Posterior cingulate gyrus (tissue), 11 donors: ENCODE data around the gene DBX2.
"Not testable (repeated sequence)": the region's sequence is repeated elsewhere in the genome, so short reads cannot be mapped to it uniquely, and the experiment has no call there.

ENCODE experiments used
- DNase-seq, 10 donors: peaks; one replicate each; pipeline versions ENCODE4 v3.0.0 to v3.0.0-alpha.2; 2020 to 2021; ENCODE audit warnings: mixed read lengths in 3 of 10
- intact Hi-C: fragments of 100-400 bp; cut with DNase I; formaldehyde crosslinking; loops from one replicate; pipeline ENCODE4 v1.15.1; 2023

The DBX2 gene

DNA sequence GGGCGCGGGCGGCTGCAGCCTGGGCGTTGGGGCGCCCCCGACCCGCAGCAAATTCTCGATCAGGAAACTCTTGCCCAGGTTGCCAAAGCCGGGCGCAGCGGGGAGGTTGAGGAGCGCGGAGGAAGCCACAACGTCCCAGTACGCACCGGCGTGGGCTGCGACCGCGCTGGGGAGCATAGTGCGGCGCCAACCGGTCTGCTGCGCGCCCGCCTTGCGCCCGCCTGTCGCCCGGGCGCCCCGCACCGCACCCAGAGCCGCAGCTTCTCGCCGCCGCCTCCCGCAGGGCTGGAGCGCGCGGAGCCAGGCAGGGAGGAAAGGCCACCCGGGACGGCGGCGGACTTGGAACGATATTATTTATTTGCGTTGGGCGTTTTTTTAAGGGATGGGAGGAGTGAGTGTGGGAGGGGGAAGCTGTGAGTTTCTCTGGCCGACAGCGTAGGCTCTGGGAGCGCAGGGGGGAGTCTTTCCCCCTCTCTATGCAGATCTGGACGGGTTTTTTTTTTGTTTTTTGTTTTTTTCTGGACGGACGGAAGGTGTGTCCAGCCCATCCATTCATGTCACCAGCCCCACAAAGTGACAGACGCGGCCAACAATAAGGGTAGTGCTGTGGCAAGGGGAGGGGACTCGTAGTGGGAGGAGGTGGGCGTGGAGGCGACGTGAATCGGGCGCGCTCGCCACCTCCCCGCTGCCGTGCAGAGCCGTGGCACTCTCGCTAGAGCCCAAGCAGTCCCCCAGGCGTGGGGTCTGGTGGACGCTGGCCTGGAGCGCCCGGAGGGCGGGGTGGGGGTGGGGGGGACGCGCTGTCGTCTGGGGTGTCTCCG is at the start of gene DBX2:
DBX2 (minus strand) TSS at position 349 of the 821 bp plus-strand sequence; CDS start at position 177, 172 bp downstream.
- intact Hi-C loops, result no loop called here
- DNase-seq, result peak in 7 of 10 donors; percentile 19 to 84 (median 35)

GRCh38 chr12:45098766-45099165 is 47.9 kb upstream of the DBX2 start:
- intact Hi-C loops, result no loop called here
- no peak for DNase-seq

- DNase-seq, intact Hi-C loops: not testable (repeated sequence)
Measured at GRCh38 chr12:45095417-45095816, 44.5 kb upstream of the DBX2 start.

GRCh38 chr12:45093051-45093450 is 42.2 kb upstream of the DBX2 start:
- intact Hi-C loops, result no loop called here
- DNase-seq, result no peak

DNA sequence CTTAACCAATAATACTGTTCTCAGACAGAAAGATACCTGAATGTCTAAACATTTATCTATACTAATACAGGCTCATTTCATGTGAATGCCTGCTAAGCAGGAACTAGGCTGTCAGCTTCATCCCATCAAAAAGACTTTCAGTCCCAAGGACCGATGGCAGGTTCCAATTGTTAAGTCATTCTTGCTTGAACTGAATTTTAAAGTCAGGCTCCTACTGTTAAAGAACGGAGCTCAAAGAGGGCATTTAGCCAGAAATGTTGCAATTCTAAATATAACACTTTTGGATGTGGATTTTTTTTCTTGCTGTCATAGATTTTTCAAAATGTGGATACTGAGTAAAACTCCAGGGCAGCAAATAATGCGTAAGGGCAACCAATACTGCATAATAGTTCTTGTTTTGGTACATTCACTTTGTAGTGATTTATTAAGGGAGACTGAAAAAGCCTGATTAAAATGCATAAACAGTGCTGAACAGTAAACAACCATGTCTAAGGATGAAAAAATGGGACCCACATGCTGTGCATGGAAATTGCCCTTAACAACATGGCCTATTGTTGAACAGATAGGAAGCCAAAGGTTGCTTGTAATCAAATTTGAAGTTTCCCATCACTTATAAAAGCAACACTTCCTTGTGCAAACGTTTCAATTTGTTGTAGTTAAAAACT is 38.6 kb upstream of the DBX2 start:
- intact Hi-C loops, result no loop called here
- DNase-seq, result no peak

- no peak for DNase-seq
- intact Hi-C loops, result no loop called here
Measured at GRCh38 chr12:45088608-45089007, 37.7 kb upstream of the DBX2 start.

- DNase-seq, intact Hi-C loops: not testable (repeated sequence)
Measured at GRCh38 chr12:45084248-45084647, 33.3 kb upstream of the DBX2 start.

GRCh38 chr12:45077251-45077650 is 26.4 kb upstream of the DBX2 start:
- DNase-seq, result no peak
- intact Hi-C loops, result no loop called here

DNA sequence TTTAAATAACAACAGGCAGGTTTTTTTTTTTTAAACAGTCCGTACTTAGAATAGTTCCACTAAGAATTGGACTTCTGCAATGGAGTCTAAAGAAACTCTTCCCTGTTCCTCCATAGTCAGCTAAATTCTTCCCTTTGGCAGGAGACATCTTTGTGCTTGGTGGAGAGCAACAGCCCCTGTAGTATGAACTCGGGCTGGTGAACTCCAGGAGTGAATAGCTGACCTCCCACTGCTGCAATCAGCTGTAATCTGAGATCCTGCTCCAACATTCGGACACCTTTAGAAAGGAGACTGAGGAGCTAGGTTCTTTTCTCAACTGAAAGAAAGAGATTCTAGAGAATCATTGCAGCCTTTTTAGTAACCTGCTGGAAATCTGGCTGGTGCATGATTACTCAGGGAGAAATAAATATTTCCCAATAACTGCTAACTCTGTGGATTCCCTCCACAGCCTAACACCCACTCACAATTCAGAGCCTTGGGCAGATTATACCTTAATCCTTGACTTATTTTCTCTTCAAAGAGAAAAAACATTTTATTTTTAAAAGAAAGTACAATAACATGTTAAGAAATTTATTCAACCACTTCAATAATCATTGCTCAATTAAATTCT is 25.6 kb upstream of the DBX2 start:
- intact Hi-C loops, result no loop called here

DNA sequence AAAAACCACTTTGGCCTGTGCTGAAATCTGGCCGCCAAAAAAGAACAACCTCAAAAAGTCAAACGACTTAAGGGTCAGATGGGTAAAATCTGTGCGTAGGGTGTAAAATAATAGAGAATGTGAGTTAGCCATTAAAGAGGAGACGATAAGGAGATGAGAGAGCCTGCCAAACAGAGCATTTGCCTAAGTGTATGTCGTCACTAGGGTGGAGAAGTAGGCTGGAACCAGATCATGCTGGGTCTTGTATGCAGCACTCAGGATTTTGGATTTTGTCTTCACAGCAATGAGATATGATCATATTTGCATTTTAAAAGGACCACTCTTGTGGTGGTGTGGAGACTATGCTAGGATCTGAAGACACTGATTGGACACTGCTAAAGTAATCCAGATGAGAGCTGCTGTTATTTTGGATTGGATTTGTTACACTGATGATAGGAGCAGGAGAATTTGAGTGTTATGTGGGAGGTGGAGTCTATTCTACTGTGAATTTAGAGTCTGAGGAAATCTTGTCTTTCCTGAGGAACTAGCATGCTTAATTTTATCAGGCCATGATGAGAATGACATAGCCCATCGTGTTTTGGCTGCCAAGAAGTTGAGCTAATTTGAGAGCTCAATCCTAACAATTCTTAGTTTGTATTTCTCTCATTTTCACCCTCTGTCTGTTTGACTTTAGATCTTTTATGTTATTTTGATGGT is 24.8 kb upstream of the DBX2 start:
- intact Hi-C loops, result no loop called here
- DNase-seq, result no peak

More for the DNA sequence above, 25.6 kb upstream of the DBX2 start:
- DNase-seq, result no peak

DNA sequence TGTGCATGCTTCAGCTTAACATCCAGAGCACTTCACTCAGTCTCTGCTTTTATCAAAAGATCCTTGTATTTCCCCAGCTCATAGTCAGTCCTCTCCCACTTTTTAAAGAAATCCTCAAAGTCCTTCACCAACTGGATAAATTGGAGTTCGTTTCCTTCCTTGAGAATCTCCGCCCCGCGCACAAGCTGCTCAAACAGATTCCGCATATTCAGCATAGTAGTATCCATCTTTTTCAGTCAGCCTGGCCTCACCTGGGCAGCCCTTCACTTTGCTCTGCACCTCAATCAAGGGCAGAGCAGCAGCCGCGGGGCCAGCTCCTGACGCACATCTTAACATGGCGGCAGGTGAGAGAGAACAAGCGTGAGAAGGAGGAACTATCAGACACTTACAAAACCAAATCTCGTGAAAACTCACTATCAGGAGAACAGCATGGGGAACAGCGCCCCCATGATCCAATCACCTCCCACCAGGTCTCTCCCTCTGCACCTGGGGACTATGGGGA is 14.3 kb upstream of the DBX2 start:
- peak in 1 of 10 donors; percentile 65 for DNase-seq
- intact Hi-C loops, result no loop called here

GRCh38 chr12:45060976-45061375 is 10.1 kb upstream of the DBX2 start:
- intact Hi-C loops, result no loop called here
- no peak for DNase-seq

DNA sequence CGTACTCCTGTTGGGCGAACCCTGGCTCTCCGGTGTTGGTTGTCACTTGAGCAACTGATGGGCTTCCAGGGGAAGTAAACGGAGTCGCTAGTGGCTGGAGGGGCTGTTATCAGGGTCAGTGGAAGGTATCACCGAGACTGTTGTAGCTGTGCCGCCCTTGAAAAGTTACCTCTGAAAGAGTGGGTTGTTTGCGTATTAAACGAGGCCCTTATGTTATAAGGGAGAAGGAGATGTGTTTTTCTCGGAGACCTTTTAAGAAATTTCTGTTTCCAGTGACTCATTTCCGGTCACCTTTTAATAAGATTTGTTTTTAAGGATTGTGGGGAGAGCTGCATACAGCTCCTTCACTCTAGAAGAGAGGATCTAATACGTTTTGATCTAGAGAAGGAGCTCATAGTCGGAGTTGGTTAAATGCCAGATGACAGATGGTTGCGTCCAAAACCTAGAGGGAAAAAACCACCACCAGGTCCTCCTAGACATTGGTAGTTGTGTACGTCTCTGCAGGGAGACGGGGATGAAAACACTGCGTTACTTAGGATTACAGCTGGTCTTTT is 750 bp upstream of the DBX2 start:
- intact Hi-C loops, result no loop called here
- DNase-seq, result no peak

DNA sequence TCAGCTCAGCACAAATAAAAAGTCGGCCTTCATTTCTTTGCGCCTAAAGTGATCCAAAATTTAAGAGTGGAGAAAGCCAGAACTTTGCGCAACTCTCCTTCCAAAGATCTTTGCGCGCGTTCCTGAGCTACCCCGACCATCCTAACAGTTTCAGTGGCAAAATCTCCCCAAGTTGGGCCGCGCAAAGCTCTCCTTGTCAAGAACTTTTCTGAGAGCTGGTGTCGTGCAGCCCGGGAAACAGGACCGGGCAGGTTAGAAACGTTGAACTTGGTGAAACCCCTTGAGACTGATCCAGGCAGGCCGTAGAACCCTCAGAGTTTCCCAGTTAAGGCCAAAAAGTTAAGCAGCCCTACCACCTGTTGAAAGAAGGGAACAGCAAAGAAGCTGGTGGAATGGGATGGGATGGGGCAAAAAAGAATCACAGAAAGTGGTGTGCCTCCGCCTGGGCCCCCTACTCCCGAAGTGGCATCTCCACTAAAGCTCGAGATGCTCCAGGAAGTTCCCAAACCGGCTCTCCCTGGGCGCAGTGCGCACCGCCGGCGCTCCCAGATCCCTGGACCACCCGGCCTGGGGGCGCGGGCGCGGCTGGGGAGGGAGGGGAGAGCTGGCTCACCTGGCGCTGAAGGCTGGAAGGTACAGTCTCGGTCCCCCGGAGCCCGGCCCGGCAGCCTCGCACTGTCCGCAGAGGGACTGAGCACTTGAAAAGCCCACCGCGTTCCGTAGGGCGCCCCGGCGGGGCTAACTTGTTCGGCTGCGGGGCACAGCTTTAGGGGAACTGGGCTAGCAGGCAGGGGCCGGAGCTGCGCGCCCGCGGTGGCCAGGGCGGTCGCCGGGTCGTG is 768 bp downstream of the DBX2 start:
- intact Hi-C loops, result no loop called here

DNA sequence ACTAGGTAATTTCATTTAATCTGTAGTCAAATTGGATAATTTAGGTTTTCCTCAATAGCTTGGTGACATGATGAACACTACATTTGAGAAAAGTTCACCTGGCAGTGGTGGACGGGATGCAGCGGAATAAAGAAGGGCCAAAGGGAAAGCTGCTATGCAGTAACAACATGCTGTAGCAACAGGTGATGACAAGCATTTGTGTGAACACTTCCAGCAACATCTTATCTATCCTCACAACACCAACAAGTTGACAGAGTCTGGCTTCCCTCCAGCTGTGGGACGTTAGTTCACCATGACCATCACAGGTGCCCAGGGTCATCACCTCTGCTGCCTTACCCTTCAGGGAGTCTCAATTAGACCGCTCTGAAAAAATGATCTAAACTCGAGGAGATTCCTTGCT is 8.3 kb downstream of the DBX2 start:
- DNase-seq, result no peak
- intact Hi-C loops, result no loop called here

More for the DNA sequence above, 768 bp downstream of the DBX2 start:
- DNase-seq, result peak in 4 of 10 donors; percentile 9 to 80 (median 62)

DNA sequence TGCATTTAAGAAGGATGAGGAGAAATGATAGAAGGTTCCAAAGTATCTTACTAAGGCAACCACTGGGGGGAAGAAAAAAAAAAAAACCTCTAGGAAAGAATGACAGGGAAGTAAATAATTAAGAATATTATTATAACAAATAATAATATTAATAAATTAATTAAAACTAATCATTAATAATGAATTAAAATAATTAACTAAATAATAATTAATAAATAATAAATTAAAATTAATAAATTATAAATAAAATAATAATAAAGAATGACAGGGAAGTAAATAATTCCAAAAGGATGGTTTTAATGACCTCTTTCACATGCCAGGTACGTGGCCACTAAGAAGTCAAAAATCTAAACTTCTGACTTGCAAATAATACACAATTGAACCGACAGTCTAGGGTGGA is 9.9 kb downstream of the DBX2 start:
- intact Hi-C loops, result no loop called here
- DNase-seq, result no peak

DNA sequence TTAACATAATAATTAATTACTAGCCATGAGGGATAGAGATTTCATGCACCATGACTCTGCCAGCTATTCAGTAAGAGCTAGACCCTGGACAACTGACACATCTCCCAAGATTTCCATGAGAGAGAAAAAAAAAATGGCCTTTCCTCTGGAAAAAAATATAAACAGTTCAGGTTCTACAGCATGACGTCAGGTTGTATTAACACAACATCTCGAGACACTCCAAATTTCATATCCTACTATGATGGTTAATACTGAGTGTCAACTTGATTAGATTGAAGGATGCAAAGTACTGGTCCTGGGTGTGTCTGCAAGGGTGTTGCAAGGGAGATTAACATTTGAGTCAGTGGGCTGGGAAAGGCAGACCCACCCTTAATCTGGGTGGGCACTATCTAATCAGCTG is 11.1 kb downstream of the DBX2 start:
- intact Hi-C loops, result no loop called here

GRCh38 chr12:45034861-45035265 is 16.0 kb downstream of the DBX2 start:
- DNase-seq, result peak in 3 of 10 donors; percentile 7 to 50 (median 14)
- intact Hi-C loops, result no loop called here

More for the DNA sequence above, 11.1 kb downstream of the DBX2 start:
- no peak for DNase-seq

GRCh38 chr12:45017916-45018315 is 33.0 kb downstream of the DBX2 start:
- intact Hi-C loops, result no loop called here
- no peak for DNase-seq
